Measurements from ENCODE around the gene EFCAB5.
"Not testable (repeated sequence)": the region's sequence is repeated elsewhere in the genome, so short reads cannot be mapped to it uniquely, and the experiment has no call there.

EFCAB5 gene

DNA sequence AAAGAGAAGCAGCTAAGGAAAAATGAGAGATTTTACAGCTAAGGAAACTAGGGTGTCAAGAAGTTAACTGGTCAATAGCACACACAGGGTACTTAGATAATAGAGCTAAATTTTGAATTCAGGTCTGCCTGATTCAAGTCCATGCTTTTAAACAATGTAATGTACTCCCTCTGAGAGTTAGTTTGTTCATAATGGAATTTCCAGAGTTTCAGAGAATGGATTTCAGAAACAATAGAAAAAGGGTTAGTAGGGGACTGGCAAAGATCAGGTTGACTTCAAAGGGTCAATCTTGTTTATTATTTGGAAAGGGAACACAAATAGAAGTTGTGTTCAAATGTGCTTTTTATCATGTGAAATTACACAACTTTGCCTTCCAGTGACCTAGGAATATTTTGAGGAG is 193.1 kb downstream of the EFCAB5 start:
- DNase-seq = no peak
- Histone ChIP-seq H3K27me3 (replicated peaks; ENCODE audit: control insufficient read depth, insufficient read depth, low read length, poor library complexity, severe bottlenecking) (no peaks in the 10 kb centered on the region), H3K4me1 (ENCODE audit: control insufficient read depth, insufficient read depth, low read length, poor library complexity, severe bottlenecking) (no peaks in the 10 kb centered on the region), H3K27ac (ENCODE audit: insufficient read depth, low read length, poor library complexity, severe bottlenecking) (no peak overlapping the region), H3K4me3 (ENCODE audit: insufficient read depth, low read depth, low read length, poor library complexity, severe bottlenecking) (no peak overlapping the region), H3K36me3 (ENCODE audit: control insufficient read depth, insufficient read depth, low read length) (no peaks in the 10 kb centered on the region), H3K9me3 (ENCODE audit: control insufficient read depth, low read length) (no peaks in the 10 kb centered on the region)

DNA sequence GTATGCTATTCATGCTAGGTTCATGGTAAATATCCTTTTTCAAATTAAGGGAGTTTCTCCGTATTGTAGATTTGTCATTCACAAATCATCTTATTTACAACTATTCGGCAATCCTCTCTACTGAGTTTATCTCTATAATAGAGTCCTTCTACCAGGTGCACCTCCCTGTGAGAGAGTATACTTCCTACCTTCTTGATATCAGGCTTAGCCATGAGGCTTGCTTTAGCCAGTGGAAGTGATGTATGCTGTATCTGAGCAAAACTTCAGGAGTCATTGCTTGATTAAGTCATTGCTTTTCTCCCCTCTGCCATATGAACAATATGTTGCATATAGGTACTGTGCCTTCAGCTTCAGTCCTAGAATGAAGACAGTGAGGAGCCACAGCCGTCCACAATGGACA is 195.7 kb downstream of the EFCAB5 start:
- no peak overlapping the region for H3K27ac ChIP-seq (ENCODE audit: insufficient read depth, low read length, poor library complexity, severe bottlenecking)
- no peak for DNase-seq
- H3K4me1 ChIP-seq (ENCODE audit: control insufficient read depth, insufficient read depth, low read length, poor library complexity, severe bottlenecking) = no peaks in the 10 kb centered on the region
- H3K27me3 ChIP-seq (replicated peaks; ENCODE audit: control insufficient read depth, insufficient read depth, low read length, poor library complexity, severe bottlenecking) = no peaks in the 10 kb centered on the region
- H3K4me3 ChIP-seq (ENCODE audit: insufficient read depth, low read depth, low read length, poor library complexity, severe bottlenecking) = no peak overlapping the region
- H3K36me3 ChIP-seq (ENCODE audit: control insufficient read depth, insufficient read depth, low read length) = no peaks in the 10 kb centered on the region
- H3K9me3 ChIP-seq (ENCODE audit: control insufficient read depth, low read length) = no peaks in the 10 kb centered on the region

DNA sequence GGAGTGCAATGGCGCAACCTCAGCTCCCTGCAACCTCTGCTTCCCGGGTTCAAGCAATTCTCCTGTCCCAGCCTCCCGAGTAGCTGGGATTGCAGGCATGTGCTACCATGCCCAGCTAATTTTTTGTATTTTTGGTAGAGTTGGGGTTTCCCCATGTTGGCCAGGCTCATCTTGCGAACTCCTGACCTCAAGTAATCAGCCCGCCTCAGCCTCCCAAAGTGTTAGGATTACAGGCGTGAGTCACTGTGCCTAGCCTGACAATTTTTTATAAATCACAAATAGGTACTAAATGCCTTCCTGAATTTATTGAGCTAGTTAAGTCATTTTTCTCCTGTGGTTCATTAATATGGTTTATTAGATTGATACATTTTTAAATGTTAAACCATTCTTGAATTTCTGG is 206.4 kb downstream of the EFCAB5 start:
- H3K36me3 ChIP-seq (ENCODE audit: control insufficient read depth, insufficient read depth, low read length); DNase-seq; H3K27me3 ChIP-seq (replicated peaks; ENCODE audit: control insufficient read depth, insufficient read depth, low read length, poor library complexity, severe bottlenecking); H3K4me1 ChIP-seq (ENCODE audit: control insufficient read depth, insufficient read depth, low read length, poor library complexity, severe bottlenecking); H3K27ac ChIP-seq (ENCODE audit: insufficient read depth, low read length, poor library complexity, severe bottlenecking); H3K9me3 ChIP-seq (ENCODE audit: control insufficient read depth, low read length); H3K4me3 ChIP-seq (ENCODE audit: insufficient read depth, low read depth, low read length, poor library complexity, severe bottlenecking): not testable (repeated sequence)

DNA sequence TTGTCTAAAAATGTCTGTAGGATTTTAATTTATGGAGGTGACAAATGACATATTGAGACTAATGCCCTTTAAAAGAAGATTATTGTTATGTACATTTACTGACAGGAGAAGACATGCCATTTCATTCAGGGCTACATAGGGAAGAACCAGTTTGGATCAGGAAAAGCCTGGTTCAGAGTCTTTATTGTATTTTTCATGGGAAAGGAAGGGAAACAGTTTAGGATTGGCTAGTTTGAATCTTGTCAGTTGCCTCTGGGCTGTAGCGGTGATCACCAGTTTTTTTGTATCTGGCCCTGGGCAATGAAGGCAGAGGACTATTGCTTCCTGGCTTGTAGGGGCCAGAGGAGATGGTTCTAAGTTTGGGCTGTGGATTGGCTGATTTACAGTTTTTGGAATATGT is 206.9 kb downstream of the EFCAB5 start:
- H3K27me3 ChIP-seq (replicated peaks; ENCODE audit: control insufficient read depth, insufficient read depth, low read length, poor library complexity, severe bottlenecking) = no peaks in the 10 kb centered on the region
- no peaks in the 10 kb centered on the region for H3K36me3 ChIP-seq (ENCODE audit: control insufficient read depth, insufficient read depth, low read length)
- no peak for DNase-seq
- no peak overlapping the region for H3K27ac ChIP-seq (ENCODE audit: insufficient read depth, low read length, poor library complexity, severe bottlenecking)
- no peaks in the 10 kb centered on the region for H3K4me1 ChIP-seq (ENCODE audit: control insufficient read depth, insufficient read depth, low read length, poor library complexity, severe bottlenecking)
- no peak overlapping the region for H3K4me3 ChIP-seq (ENCODE audit: insufficient read depth, low read depth, low read length, poor library complexity, severe bottlenecking)
- H3K9me3 ChIP-seq (ENCODE audit: control insufficient read depth, low read length) = no peaks in the 10 kb centered on the region

DNA sequence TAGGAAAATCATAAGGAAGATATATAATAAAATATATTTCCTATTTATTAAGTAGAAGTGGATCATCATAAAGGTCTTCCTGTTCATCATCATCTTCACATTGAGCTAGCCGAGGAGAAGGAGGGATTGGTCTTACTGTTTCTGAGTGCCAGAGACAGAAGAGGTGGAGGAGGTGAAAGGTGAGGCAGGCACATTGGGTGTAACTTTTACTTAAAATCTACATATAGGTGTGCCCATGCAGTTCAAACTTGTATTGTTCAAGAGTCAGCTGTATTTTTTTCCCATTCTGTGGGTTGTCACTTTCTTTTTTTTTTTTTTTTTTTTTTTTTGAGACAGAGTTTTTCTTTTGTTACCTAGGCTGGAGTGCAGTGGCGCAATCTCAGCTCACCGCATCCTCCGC is 210.0 kb downstream of the EFCAB5 start:
- Histone ChIP-seq H3K9me3 (ENCODE audit: control insufficient read depth, low read length) (no peaks in the 10 kb centered on the region), H3K4me1 (ENCODE audit: control insufficient read depth, insufficient read depth, low read length, poor library complexity, severe bottlenecking) (no peaks in the 10 kb centered on the region), H3K4me3 (ENCODE audit: insufficient read depth, low read depth, low read length, poor library complexity, severe bottlenecking) (no peak overlapping the region), H3K27me3 (replicated peaks; ENCODE audit: control insufficient read depth, insufficient read depth, low read length, poor library complexity, severe bottlenecking) (no peaks in the 10 kb centered on the region), H3K36me3 (ENCODE audit: control insufficient read depth, insufficient read depth, low read length) (no peaks in the 10 kb centered on the region), H3K27ac (ENCODE audit: insufficient read depth, low read length, poor library complexity, severe bottlenecking) (no peak overlapping the region)
- no peak for DNase-seq

DNA sequence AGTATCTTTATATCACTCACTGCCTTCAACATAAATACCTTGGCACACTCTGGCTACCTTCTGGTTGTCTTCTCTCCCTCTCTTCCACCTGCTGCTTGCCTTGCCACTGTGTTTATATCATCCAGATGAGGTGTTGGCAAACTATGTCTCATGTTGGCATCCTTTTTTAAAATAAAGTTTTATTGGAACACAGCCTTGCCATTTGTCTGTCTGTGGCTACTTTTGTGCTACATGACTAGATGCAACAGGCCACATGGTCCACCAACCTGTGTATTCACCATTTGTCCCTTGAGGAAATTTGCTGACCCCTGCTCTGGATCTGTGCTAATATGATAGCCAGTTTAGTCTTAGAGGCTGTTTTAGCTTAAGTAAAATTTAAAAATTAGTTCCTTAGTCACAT is 212.0 kb downstream of the EFCAB5 start:
- no peak overlapping the region for H3K27ac ChIP-seq (ENCODE audit: insufficient read depth, low read length, poor library complexity, severe bottlenecking)
- no peaks in the 10 kb centered on the region for H3K27me3 ChIP-seq (replicated peaks; ENCODE audit: control insufficient read depth, insufficient read depth, low read length, poor library complexity, severe bottlenecking)
- no peak overlapping the region for H3K4me3 ChIP-seq (ENCODE audit: insufficient read depth, low read depth, low read length, poor library complexity, severe bottlenecking)
- no peaks in the 10 kb centered on the region for H3K4me1 ChIP-seq (ENCODE audit: control insufficient read depth, insufficient read depth, low read length, poor library complexity, severe bottlenecking)
- H3K36me3 ChIP-seq (ENCODE audit: control insufficient read depth, insufficient read depth, low read length) = no peaks in the 10 kb centered on the region
- H3K9me3 ChIP-seq (ENCODE audit: control insufficient read depth, low read length) = no peaks in the 10 kb centered on the region
- DNase-seq = no peak

GRCh38 chr17:30155389-30155788 is 214.0 kb downstream of the EFCAB5 start:
- Histone ChIP-seq H3K27ac (ENCODE audit: insufficient read depth, low read length, poor library complexity, severe bottlenecking) (no peak overlapping the region), H3K9me3 (ENCODE audit: control insufficient read depth, low read length) (no peaks in the 10 kb centered on the region), H3K4me3 (ENCODE audit: insufficient read depth, low read depth, low read length, poor library complexity, severe bottlenecking) (no peak overlapping the region), H3K36me3 (ENCODE audit: control insufficient read depth, insufficient read depth, low read length) (no peaks in the 10 kb centered on the region), H3K4me1 (ENCODE audit: control insufficient read depth, insufficient read depth, low read length, poor library complexity, severe bottlenecking) (no peaks in the 10 kb centered on the region), H3K27me3 (replicated peaks; ENCODE audit: control insufficient read depth, insufficient read depth, low read length, poor library complexity, severe bottlenecking) (no peaks in the 10 kb centered on the region)
- no peak for DNase-seq
